SU-DHL-6 (cell line): ENCODE data around the gene CPLX4.

Experiments
- H2AFZ ChIP-seq: fragments of 200-600 bp; sonication (generic); 2 replicates; pipeline ENCODE4 v1.6.1; 2014; ENCODE audit warnings: low read depth, mild to moderate bottlenecking, moderate library complexity, mixed read lengths, antibody characterized with exemption, low read length; ENCODE audit not compliant: severe bottlenecking
- H3F3A ChIP-seq: fragments of 200-600 bp; shearing (Covaris generic); 2 replicates; pipeline ENCODE4 v1.6.0; 2016; ENCODE audit warnings: antibody characterized with exemption, mild to moderate bottlenecking; ENCODE audit not compliant: insufficient read depth
- H3K27ac ChIP-seq: fragments of 200-600 bp; sonication (generic); 2 replicates; pipeline ENCODE4 v1.5.1; 2016; ENCODE audit warnings: low read depth, mild to moderate bottlenecking, low read length, moderate library complexity, mixed read lengths
- H3K27me3 ChIP-seq: fragments of 200-600 bp; sonication (generic), shearing (Covaris generic); 2 replicates; pipeline ENCODE4 v1.6.0; 2014; ENCODE audit warnings: mild to moderate bottlenecking, low read length
- H3K36me3 ChIP-seq: fragments of 200-600 bp; sonication (generic); 2 replicates; pipeline ENCODE4 v1.6.1; 2014; ENCODE audit warnings: mild to moderate bottlenecking, low read length, mixed read lengths
- H3K4me2 ChIP-seq: fragments of 300-600, 200-600 bp; shearing (Covaris generic), sonication (generic); 2 replicates; pipeline ENCODE4 v1.6.0; 2014; ENCODE audit warnings: low read length, low read depth, mild to moderate bottlenecking; ENCODE audit not compliant: poor library complexity, severe bottlenecking
- H3K4me3 ChIP-seq: fragments of 200-600 bp; sonication (generic); 2 replicates; pipeline ENCODE4 v1.5.1; 2014; ENCODE audit warnings: antibody characterized with exemption, low read length, mild to moderate bottlenecking, mixed read lengths; ENCODE audit not compliant: insufficient read depth, poor library complexity, severe bottlenecking
- H3K79me2 ChIP-seq: fragments of 200-600 bp; sonication (generic); 2 replicates; pipeline ENCODE4 v1.6.1; 2014; ENCODE audit warnings: mild to moderate bottlenecking, low read length, moderate library complexity; ENCODE audit not compliant: insufficient read depth
- H3K9ac ChIP-seq: fragments of 200-600 bp; sonication (generic); 2 replicates; pipeline ENCODE4 v1.7.0; 2014; ENCODE audit warnings: mild to moderate bottlenecking, low read length
- H3K9me2 ChIP-seq: fragments of 200-600 bp; sonication (generic); replicated peaks from 2 replicates; pipeline ENCODE4 v1.6.1; 2014; ENCODE audit warnings: low read length; ENCODE audit not compliant: insufficient read depth
- H3K9me3 ChIP-seq: fragments of 200-600 bp; sonication (generic); 2 replicates; pipeline ENCODE4 v1.6.1; 2014; ENCODE audit warnings: low read length, mixed read lengths; ENCODE audit not compliant: insufficient read depth
- H4K20me1 ChIP-seq: fragments of 200-600 bp; sonication (generic); 2 replicates; pipeline ENCODE4 v1.6.1; 2014; ENCODE audit warnings: low read depth, mild to moderate bottlenecking, antibody characterized with exemption, low read length, moderate library complexity, mixed read lengths
- CTCF ChIP-seq: fragments of 200-600 bp; sonication (generic); IDR thresholded peaks from one replicate; pipeline ENCODE4 v1.5.1; 2017; ENCODE audit warnings: antibody characterized with exemption, mild to moderate bottlenecking, low read length, moderate library complexity; ENCODE audit not compliant: insufficient read depth, poor library complexity, severe bottlenecking
- EZH2phosphoT487 ChIP-seq: fragments of 200-600 bp; sonication (generic), shearing (Covaris generic); conservative IDR thresholded peaks from 2 replicates; pipeline ENCODE4 v1.6.1; 2018; ENCODE audit warnings: mild to moderate bottlenecking, antibody characterized with exemption, low read length, moderate library complexity, mixed read lengths

The CPLX4 gene

GRCh38 chr18:59293317-59293716, 25.1 kb downstream of the CPLX4 start:
- no peak overlapping the region for H3K27ac ChIP-seq
- TF ChIP-seq EZH2phosphoT487: no peak
- no peak for TF ChIP-seq CTCF
- H2AFZ ChIP-seq: no peak overlapping the region
- no peaks in the 10 kb centered on the region for H3K79me2 ChIP-seq
- H3F3A ChIP-seq: no peaks in the 10 kb centered on the region
- H3K4me2 ChIP-seq: no peak overlapping the region
- no peaks in the 10 kb centered on the region for H3K9me2 ChIP-seq
- H3K9ac ChIP-seq: no peak overlapping the region
- no peaks in the 10 kb centered on the region for H3K27me3 ChIP-seq
- no peaks in the 10 kb centered on the region for H4K20me1 ChIP-seq
- no peaks in the 10 kb centered on the region for H3K36me3 ChIP-seq
- H3K9me3 ChIP-seq: no peaks in the 10 kb centered on the region
- no peak overlapping the region for H3K4me3 ChIP-seq

- Histone ChIP-seq H3K9me3 (no peaks in the 10 kb centered on the region), H2AFZ (no peak overlapping the region), H3K4me3 (no peak overlapping the region), H3K27me3 (no peaks in the 10 kb centered on the region), H3K79me2 (no peaks in the 10 kb centered on the region), H4K20me1 (no peaks in the 10 kb centered on the region), H3F3A (no peaks in the 10 kb centered on the region), H3K27ac (no peak overlapping the region), H3K9me2 (no peaks in the 10 kb centered on the region), H3K4me2 (no peak overlapping the region), H3K36me3 (no peaks in the 10 kb centered on the region), H3K9ac (no peak overlapping the region)
- TF ChIP-seq CTCF (no peak), EZH2phosphoT487 (no peak)
These were observed 32.1 kb downstream of the CPLX4 start for GRCh38 chr18:59286341-59286740.

DNA sequence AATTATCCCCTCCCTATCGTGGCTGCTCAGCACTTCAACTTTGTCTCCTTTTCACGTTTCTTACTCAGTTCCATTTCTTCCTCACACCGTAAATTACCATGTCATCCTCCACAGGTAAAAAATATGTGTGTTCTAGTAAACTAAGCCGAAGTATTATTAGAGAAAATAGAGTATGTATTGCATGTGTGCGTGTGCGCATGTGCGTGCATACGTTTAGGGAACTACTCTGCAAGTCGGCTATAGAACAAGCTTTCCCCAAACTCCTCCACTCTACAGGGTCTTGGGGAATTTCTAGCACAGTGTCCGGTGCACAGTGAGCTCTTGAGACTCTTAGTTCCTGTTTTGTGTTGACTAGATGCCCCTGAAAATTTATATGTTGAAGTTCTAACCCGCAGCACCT, 36.1 kb downstream of the CPLX4 start:
- no peaks in the 10 kb centered on the region for H3K27me3 ChIP-seq
- H4K20me1 ChIP-seq: no peaks in the 10 kb centered on the region
- H3K9me2 ChIP-seq: no peaks in the 10 kb centered on the region
- no peak overlapping the region for H3K9ac ChIP-seq
- TF ChIP-seq EZH2phosphoT487: no peak
- no peak overlapping the region for H3K4me3 ChIP-seq
- no peak overlapping the region for H3K4me2 ChIP-seq
- no peaks in the 10 kb centered on the region for H3K36me3 ChIP-seq
- no peak overlapping the region for H2AFZ ChIP-seq
- H3F3A ChIP-seq: no peaks in the 10 kb centered on the region
- H3K79me2 ChIP-seq: no peaks in the 10 kb centered on the region
- H3K9me3 ChIP-seq: no peaks in the 10 kb centered on the region
- H3K27ac ChIP-seq: no peak overlapping the region

DNA sequence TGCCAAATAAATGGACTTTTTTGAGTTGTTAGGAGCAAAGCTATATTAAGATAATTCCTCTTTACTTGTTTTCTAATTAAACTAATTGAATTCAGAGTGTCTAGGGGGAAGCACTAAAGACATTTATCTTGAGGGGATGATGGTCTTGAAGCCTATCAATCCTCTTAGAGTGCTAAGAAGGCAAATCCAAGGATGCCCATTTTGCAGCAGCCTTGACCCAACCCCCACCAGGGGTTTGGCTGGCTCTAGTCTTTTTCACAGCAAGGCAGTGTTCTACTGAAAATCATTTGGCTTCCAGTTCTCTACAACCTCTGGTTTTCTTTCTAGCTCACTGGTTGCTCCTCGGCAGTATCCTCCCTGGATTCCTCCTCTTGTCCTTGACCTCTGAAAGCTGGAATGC, 38.7 kb downstream of the CPLX4 start:
- Histone ChIP-seq H3K36me3 (no peaks in the 10 kb centered on the region), H3K9ac (no peak overlapping the region), H3K9me3 (no peaks in the 10 kb centered on the region), H3K79me2 (no peaks in the 10 kb centered on the region), H2AFZ (no peak overlapping the region), H4K20me1 (no peaks in the 10 kb centered on the region), H3F3A (no peaks in the 10 kb centered on the region), H3K4me2 (no peak overlapping the region), H3K27me3 (no peaks in the 10 kb centered on the region), H3K4me3 (no peak overlapping the region), H3K9me2 (no peaks in the 10 kb centered on the region), H3K27ac (no peak overlapping the region)
- TF ChIP-seq EZH2phosphoT487 (no peak), CTCF (no peak)
